GM19463 (cell line): ENCODE measurements around the gene DELE1.

ENCODE experiments used
- ATAC-seq: cut with Tn5 transposase; IDR thresholded peaks from one replicate; pipeline ENCODE4 v1.9.1; 2021; ENCODE audit warnings: mild to moderate bottlenecking, moderate library complexity; ENCODE audit not compliant: unreplicated experiment

Gene DELE1

GRCh38 chr5:141923448-141924313, at the start of gene DELE1:
Gene DELE1, plus strand, starts transcription at chr5:141923871. Its CDS starts 71 bp downstream, at chr5:141923942.
- ATAC-seq: peak; percentile 97

- no peak for ATAC-seq
Observed at GRCh38 chr5:141873933-141874261, 49.8 kb upstream of the DELE1 start.

GRCh38 chr5:141874262-141874964, 49.3 kb upstream of the DELE1 start:
- ATAC-seq: no peak

GRCh38 chr5:141875022-141875740, 48.5 kb upstream of the DELE1 start:
- ATAC-seq: no peak

GRCh38 chr5:141875795-141876627, 47.7 kb upstream of the DELE1 start:
- ATAC-seq: no peak

- no peak for ATAC-seq
Observed at GRCh38 chr5:141876628-141877355, 46.9 kb upstream of the DELE1 start.

GRCh38 chr5:141877356-141878185, 46.1 kb upstream of the DELE1 start:
- ATAC-seq: no peak

- no peak for ATAC-seq
Observed at GRCh38 chr5:141878186-141878710, 45.4 kb upstream of the DELE1 start, which contains the start of gene PCDH1. Gene PCDH1, minus strand, starts transcription at chr5:141878410. Its CDS starts 148 bp downstream, at chr5:141878262.

- peak; percentile 89 for ATAC-seq
Observed at GRCh38 chr5:141878711-141879425, 44.8 kb upstream of the DELE1 start.

- ATAC-seq: no peak
Observed at GRCh38 chr5:141879426-141879759, 44.3 kb upstream of the DELE1 start.

GRCh38 chr5:141879941-141880738, 43.5 kb upstream of the DELE1 start:
- ATAC-seq: no peak

GRCh38 chr5:141880961-141881801, 42.5 kb upstream of the DELE1 start:
- ATAC-seq: no peak

- no peak for ATAC-seq
Observed at GRCh38 chr5:141881886-141882285, 41.8 kb upstream of the DELE1 start.

- no peak for ATAC-seq
Observed at GRCh38 chr5:141882594-141883183, 41.0 kb upstream of the DELE1 start.

- no peak for ATAC-seq
Observed at GRCh38 chr5:141883184-141883891, 40.3 kb upstream of the DELE1 start.
